Measurements from ENCODE around the gene ANK3.

ANK3 gene

DNA sequence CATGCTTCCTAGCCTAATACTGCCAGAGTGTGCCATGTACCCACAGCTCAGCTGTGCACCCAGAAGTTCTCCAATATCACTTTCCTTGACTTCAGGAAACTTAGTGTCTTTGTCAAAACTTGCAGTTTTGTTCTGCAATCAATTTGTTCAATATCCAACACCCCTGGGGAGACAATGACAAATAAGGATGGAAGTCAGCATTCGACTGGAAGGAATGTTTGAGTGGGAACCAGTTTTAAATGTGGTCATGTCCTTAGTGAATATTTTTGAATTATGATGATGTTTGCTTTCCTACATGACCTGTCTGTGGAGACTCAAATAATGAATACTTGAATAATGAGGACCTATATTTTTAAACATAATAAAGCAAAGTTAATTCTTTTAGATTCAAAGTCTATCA, 112.0 kb downstream of the ANK3 start:
- DNase-seq (ENCODE audit: low read depth): no peak

DNA sequence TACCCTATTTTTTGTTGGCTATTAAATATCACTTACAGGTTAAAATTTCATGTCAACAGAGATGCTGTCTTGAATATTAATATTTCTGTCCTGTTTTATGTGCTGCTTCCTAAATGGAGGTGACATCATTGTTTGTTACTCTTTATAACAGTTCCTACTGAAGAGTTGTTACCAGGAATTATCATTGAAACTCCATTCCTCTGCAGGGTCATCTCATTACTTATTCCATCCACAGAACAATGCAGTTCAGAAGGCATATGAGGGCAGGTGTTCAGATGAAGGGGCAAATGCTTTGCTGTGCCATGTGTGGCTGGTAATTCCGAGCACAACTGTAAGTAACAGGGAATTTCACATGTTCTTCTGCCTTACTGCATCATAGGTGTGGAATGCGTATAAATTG, 113.4 kb downstream of the ANK3 start:
- DNase-seq (ENCODE audit: low read depth): no peak

DNA sequence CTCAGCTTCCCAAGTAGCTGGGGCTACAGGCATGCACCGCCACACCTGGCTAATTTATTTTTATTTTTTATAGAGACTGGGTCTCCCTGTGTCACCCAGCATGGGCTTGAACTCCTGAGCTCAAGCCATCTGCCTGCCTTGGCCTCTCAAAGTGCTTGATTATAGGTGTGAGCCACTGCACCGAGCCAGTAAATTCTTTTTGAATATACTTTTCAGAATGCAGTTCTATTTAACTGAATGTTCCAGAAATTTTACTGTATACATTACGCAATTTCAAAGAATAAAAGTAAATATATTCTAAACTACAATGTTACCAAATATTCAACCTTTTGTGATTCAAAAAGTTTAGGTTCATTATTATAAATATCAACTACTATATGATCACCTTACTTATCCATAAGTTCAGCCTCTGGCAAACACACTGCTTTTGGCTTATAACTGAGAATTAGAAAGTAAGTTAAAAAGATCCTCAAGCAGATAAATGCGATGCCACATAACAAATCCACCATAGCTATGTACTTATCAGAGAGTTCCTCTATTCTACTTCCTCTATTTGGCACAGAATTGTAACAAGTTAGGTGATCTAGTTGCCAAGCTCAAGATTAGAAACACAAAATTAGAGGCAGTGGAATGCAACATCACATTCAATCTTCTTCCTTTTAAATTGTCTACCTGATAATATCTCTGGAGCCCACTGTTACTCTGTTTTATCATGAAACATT, 118.2 kb downstream of the ANK3 start:
- no peak for DNase-seq (ENCODE audit: low read depth)

GRCh38 chr10:60270426-60270825, 119.2 kb downstream of the ANK3 start:
- no peak for DNase-seq (ENCODE audit: low read depth)

GRCh38 chr10:60267802-60268201, 121.9 kb downstream of the ANK3 start:
- no peak for DNase-seq (ENCODE audit: low read depth)

DNA sequence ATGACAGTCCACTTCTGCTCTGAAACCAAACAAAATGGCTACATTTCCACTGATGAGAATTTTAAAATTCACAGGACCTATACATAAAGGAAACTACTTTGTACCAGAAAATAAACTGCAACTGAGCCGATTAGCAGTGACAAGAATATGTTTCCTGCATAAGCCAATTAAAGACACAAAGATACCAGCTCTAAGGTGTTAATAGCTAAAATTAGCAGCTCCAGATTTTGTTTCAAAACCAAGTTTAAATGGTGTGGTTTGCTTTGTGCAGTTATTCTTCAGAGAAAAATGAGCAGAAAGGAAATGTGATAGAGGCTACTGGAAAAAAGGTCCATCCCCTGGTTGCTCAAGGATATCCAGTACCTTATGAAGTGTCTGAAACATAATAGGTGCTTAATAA, 123.2 kb downstream of the ANK3 start:
- no peak for DNase-seq (ENCODE audit: low read depth)

DNA sequence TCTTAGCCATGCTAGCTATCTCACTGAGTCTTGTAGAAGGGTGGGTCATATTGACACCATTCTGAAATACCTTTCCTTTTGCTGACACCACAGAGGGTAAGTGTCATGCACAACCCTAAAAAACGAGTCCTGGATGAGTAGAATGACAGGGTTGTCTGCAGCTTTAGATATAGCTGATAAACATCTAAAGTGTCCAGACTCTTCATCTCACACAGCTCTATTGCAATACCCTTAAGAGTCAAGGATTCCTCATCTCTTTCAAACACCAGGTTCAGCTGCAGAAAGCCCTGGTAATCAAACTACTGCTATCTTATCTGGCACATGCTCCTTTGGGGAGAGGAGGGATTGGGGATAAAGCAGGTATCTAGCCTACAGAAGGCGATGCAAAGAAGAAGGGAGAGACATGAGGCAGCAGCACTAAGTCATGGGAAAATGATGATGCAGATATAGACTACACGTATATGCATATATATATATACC, 127.0 kb downstream of the ANK3 start:
- no peak for DNase-seq (ENCODE audit: low read depth)

- DNase-seq (ENCODE audit: low read depth): no peak
Observed at GRCh38 chr10:60260321-60260720, 129.4 kb downstream of the ANK3 start.

- DNase-seq (ENCODE audit: low read depth): no peak
Observed at GRCh38 chr10:60258429-60258797, 131.3 kb downstream of the ANK3 start.

DNA sequence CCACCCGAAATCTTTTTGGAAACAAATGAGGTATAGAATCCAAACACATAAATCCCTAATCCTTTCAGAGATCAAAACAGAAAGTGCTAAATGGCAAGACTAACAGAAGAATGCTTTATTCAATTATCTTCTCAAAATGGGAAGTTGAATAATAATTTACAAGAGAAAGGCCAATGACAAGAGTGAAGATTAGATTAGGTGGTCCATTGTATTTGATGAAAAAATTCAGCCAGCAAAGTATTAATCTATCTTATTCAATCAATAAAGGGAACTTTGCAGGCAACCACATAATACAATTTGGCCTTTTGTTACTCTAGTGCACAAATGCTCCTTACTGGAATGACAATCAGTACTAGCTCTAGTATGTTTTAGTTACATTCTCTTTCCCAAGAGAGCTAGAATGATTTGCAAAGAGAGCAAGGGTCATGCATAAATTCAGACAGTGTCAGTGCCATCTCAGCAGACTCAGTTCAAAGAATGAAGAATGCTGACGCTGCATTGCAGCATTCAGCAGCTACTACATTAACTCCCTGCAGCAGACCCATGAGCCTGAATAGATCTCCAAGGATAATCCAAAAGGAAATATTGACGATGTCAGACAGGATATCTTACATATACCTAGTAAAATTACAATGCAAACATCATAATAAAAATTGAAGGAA, 131.8 kb downstream of the ANK3 start:
- no peak for DNase-seq (ENCODE audit: low read depth)

GRCh38 chr10:60254776-60255175, 134.9 kb downstream of the ANK3 start:
- DNase-seq (ENCODE audit: low read depth): no peak

DNA sequence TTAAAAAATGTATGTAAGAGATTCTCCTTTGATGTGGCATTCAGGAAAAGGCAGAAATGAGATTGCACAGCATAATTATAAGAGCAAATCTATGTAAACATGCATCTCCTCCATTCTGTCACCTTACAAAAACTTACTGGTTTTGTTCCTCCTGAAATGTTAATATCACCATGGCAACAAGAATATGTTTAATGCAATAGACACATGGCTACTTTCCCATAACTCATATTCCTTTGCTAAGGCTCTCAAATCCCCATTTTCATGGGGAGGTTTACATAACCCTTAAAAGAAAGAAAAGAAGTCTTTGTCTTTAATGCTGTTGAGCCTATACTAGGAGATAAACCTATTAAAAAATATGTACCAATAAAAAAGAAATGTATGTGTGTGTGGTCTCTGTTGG, 136.2 kb downstream of the ANK3 start:
- DNase-seq (ENCODE audit: low read depth): no peak

DNA sequence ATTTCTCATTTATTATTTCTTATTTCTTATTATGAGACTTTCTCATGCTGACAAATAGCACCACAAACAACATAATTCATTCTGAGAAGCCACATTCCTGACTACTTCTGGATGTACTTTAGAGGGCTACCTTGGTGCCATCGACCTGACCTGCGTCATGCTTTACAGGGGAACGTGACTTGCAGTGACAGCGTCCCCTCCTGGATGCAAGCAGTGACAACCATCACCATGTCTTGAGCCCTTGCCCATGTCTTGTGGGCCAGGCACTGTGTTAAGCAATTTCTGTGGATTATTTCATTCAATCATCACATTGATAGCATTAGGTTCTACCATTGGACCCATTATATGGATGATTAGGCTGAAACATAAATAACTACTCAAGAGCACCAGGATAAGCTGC, 137.0 kb downstream of the ANK3 start:
- DNase-seq (ENCODE audit: low read depth): no peak

DNA sequence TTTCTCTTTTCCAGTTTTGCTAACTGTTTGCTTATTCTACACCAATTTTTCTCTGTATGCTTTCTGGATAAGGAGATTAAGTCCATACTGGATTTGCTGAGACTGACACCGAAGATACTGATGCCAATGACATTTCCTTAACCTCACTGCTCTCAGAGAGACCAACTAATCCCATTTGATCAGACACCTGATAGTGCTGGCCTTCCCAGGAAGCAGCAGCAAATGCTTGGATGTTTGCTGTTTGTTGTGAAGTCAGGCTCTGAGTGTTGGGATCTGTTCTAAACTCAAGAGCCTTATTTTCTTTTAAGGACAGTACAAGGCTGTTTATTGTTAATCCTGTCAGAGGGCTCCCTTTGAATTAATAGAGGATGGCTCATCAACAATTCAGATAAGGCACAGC, 143.3 kb downstream of the ANK3 start:
- DNase-seq (ENCODE audit: low read depth): no peak

GRCh38 chr10:60239228-60239627, 150.4 kb downstream of the ANK3 start:
- no peak for DNase-seq (ENCODE audit: low read depth)

GRCh38 chr10:60238759-60239100, 150.9 kb downstream of the ANK3 start:
- DNase-seq (ENCODE audit: low read depth): no peak

- no peak for DNase-seq (ENCODE audit: low read depth)
Observed at GRCh38 chr10:60237977-60238758, 151.5 kb downstream of the ANK3 start.

DNA sequence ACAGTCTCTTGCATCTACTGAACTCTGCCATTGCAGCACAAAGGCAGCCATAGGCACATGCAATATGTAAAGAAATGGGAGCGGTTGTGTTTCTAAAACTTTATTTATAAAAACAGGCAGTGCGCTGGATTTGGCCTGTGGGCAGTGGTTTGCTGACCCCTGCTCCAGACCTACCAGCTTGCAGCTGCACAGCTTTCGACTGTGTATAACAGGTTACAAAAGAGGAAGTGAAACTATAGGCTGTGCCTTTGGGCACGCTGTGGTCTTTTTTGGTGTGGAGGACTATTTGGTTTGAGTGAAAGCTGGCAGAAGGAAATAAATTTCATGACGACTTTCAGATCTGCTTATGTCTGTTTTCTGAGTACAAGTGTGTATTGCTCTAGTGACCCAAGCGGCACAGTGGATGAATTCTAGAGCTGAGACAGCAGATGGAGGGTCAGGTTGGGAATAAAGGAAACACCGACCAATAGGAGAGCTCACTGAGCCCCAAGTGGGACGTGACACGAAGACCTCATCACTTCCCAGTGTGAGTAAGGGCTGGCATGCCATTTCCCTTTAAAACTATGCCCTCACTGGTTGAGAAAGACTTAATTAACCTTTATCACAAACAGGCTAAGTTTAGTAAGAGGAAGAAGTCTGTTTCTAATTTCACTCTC, 152.7 kb downstream of the ANK3 start:
- no peak for DNase-seq (ENCODE audit: low read depth)

- no peak for DNase-seq (ENCODE audit: low read depth)
Observed at GRCh38 chr10:60235001-60235400, 154.7 kb downstream of the ANK3 start.

GRCh38 chr10:60234551-60234950, 155.1 kb downstream of the ANK3 start:
- no peak for DNase-seq (ENCODE audit: low read depth)

- no peak for DNase-seq (ENCODE audit: low read depth)
Observed at GRCh38 chr10:60230892-60231291, 158.8 kb downstream of the ANK3 start.

GRCh38 chr10:60224066-60224705, 165.5 kb downstream of the ANK3 start:
- DNase-seq (ENCODE audit: low read depth): no peak

Measured in activated T-cell treated with anti-CD3 and anti-CD28 coated beads for 24 hours (primary cell).